Gastrocnemius medialis (tissue), 4 donors: ENCODE measurements around the gene TANC1.

Experiments
- CTCF ChIP-seq, 5 experiments: fragments of 450-650 bp in 3 of 5; fragments of 200-600 bp in 2 of 5; sonication (generic) in 2 of 5; IDR thresholded peaks in 4 of 5; conservative IDR thresholded peaks in 1 of 5; 1 replicate in 4 of 5; 2 replicates in 1 of 5; pipeline ENCODE4 v1.5.1; 2016 to 2019; ENCODE audit warnings: antibody characterized with exemption in 5 of 5, mild to moderate bottlenecking in 3 of 5, moderate library complexity in 3 of 5
- POLR2A ChIP-seq, 2 donors: fragments of 450-650 bp; IDR thresholded peaks; one replicate each; pipeline ENCODE4 v1.6.1; 2017; ENCODE audit warnings: antibody characterized with exemption in 2 of 2, mild to moderate bottlenecking in 2 of 2, moderate library complexity in 2 of 2

- TF ChIP-seq CTCF (IDR thresholded peaks at IDR 0.05 in 4 of 5, conservative IDR thresholded peaks at IDR 0.05 in 1 of 5), result no peak
- TF ChIP-seq POLR2A (IDR thresholded peaks at IDR 0.05), result no peak
Measured at GRCh38 chr2:158965107-158965506, 3.3 kb upstream of the TANC1 start.
